NK-92 treated with Interleukin-12 subunit alpha and Interleukin-12 subunit beta, amount 100 ng/mL, for 24 hours (cell line): ENCODE measurements around the gene MYOZ1.
A peak's percentile ranks its signal among the peaks of the same experiment; 100 is the strongest.
"Not testable (repeated sequence)": the region's sequence is repeated elsewhere in the genome, so short reads cannot be mapped to it uniquely, and the experiment has no call there.

ENCODE experiments used
- DNase-seq: peaks from one replicate; lab custom pipeline; 2025; lab: John Stamatoyannopoulos, UW

MYOZ1 gene

GRCh38 chr10:73647211-73647874 lies 6.1 kb upstream of the MYOZ1 start:
- no peak for DNase-seq

- DNase-seq = no peak
These were observed 5.3 kb upstream of the MYOZ1 start for GRCh38 chr10:73646598-73647041.

GRCh38 chr10:73645251-73645650 lies 4.0 kb upstream of the MYOZ1 start:
- DNase-seq = no peak

GRCh38 chr10:73644767-73645166 lies 3.5 kb upstream of the MYOZ1 start:
- no peak for DNase-seq

GRCh38 chr10:73644015-73644743 lies 2.9 kb upstream of the MYOZ1 start:
- DNase-seq = no peak

- no peak for DNase-seq
These were observed 2.1 kb upstream of the MYOZ1 start for GRCh38 chr10:73643362-73643761.

- DNase-seq = no peak
These were observed 2.0 kb downstream of the MYOZ1 start for GRCh38 chr10:73639286-73639685.

- DNase-seq = no peak
These were observed 5.5 kb downstream of the MYOZ1 start for GRCh38 chr10:73635781-73636180.

GRCh38 chr10:73634421-73634820 lies 6.9 kb downstream of the MYOZ1 start:
- DNase-seq = no peak

- no peak for DNase-seq
These were observed 12.1 kb downstream of the MYOZ1 start for GRCh38 chr10:73629165-73629564.

GRCh38 chr10:73628405-73628804 lies 12.9 kb downstream of the MYOZ1 start:
- no peak for DNase-seq

- no peak for DNase-seq
These were observed 14.0 kb downstream of the MYOZ1 start for GRCh38 chr10:73627300-73627699.

- DNase-seq = peak; percentile 78
These were observed 15.2 kb downstream of the MYOZ1 start for GRCh38 chr10:73625884-73626752.

- peak; percentile 2 for DNase-seq
These were observed 16.0 kb downstream of the MYOZ1 start for GRCh38 chr10:73625004-73625883.

GRCh38 chr10:73623056-73623455 lies 18.2 kb downstream of the MYOZ1 start:
- DNase-seq = no peak

- DNase-seq = not testable (repeated sequence)
These were observed 20.3 kb downstream of the MYOZ1 start for GRCh38 chr10:73620974-73621373.

GRCh38 chr10:73617143-73617542 lies 24.1 kb downstream of the MYOZ1 start:
- DNase-seq = not testable (repeated sequence)

GRCh38 chr10:73614720-73615119 lies 26.6 kb downstream of the MYOZ1 start:
- DNase-seq = no peak

- DNase-seq = no peak
These were observed 32.2 kb downstream of the MYOZ1 start for GRCh38 chr10:73609116-73609515.

- DNase-seq = no peak
These were observed 39.8 kb downstream of the MYOZ1 start for GRCh38 chr10:73601486-73601921.

GRCh38 chr10:73597346-73597745 lies 43.9 kb downstream of the MYOZ1 start:
- no peak for DNase-seq

GRCh38 chr10:73593812-73594211 lies 47.5 kb downstream of the MYOZ1 start:
- DNase-seq = no peak
